Measurements from ENCODE around the gene NEK9. TPM values are rescaled to one million over a fixed set of nuclear protein-coding genes. Genes with fewer than 3 reads are reported as not detected.

NEK9 gene
- total and polyA plus RNA-seq, 9 of the 15 experiments (the other 6 are each of a cell fraction or from before 2014, with no cell fraction given), result 2.8 to 39.6 (median 19.8) TPM

- TF ChIP-seq EGR1 (conservative IDR thresholded peaks at IDR 0.05) (no peak), DNMT1 (IDR thresholded peaks at IDR 0.05) (no peak), ESRRB (CRISPR knock-in tag; IDR thresholded peaks at IDR 0.05; ENCODE audit: borderline replicate concordance) (no peak), SMARCC2 (IDR thresholded peaks at IDR 0.05; ENCODE audit: low read depth) (no peak), SMAD1 (IDR thresholded peaks at IDR 0.05; ENCODE audit: low read depth, low read length, partially characterized antibody) (no peak), ZBED1 (IDR thresholded peaks at IDR 0.05) (no peak)
- TF ChIP-seq, protein P1, sequence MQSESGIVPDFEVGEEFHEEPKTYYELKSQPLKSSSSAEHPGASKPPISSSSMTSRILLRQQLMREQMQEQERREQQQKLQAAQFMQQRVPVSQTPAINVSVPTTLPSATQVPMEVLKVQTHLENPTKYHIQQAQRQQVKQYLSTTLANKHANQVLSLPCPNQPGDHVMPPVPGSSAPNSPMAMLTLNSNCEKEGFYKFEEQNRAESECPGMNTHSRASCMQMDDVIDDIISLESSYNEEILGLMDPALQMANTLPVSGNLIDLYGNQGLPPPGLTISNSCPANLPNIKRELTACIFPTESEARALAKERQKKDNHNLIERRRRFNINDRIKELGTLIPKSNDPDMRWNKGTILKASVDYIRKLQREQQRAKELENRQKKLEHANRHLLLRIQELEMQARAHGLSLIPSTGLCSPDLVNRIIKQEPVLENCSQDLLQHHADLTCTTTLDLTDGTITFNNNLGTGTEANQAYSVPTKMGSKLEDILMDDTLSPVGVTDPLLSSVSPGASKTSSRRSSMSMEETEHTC (IDR thresholded peaks at IDR 0.05), result no peak
- TF ChIP-seq, protein P2, sequence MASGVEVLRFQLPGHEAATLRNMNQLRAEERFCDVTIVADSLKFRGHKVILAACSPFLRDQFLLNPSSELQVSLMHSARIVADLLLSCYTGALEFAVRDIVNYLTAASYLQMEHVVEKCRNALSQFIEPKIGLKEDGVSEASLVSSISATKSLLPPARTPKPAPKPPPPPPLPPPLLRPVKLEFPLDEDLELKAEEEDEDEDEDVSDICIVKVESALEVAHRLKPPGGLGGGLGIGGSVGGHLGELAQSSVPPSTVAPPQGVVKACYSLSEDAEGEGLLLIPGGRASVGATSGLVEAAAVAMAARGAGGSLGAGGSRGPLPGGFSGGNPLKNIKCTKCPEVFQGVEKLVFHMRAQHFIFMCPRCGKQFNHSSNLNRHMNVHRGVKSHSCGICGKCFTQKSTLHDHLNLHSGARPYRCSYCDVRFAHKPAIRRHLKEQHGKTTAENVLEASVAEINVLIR (CRISPR knock-in tag; IDR thresholded peaks at IDR 0.05), result no peak
- Histone ChIP-seq H3K9me3 (replicated peaks; ENCODE audit: control insufficient read depth, insufficient read depth, low read depth, low read length) (no peaks in the 10 kb centered on the region), H3K36me3 (ENCODE audit: control insufficient read depth, insufficient read depth, low read length) (peaks cover 4% of the 10 kb centered on the region; the same call in 1 of the 3 replicates), H3K9me1 (ENCODE audit: control insufficient read depth, insufficient read depth, low read length) (no peaks in the 10 kb centered on the region), H3K9ac (ENCODE audit: insufficient read depth in 1 of 2, low read depth in 2 of 2, low read length in 2 of 2) (no peak overlapping the region), H2AFZ (ENCODE audit: low read depth, low read length) (no peak overlapping the region), H3K27ac (ENCODE audit: extremely low read depth, low read depth, low read length) (no peak overlapping the region), H4K20me1 (replicated peaks; ENCODE audit: control insufficient read depth, insufficient read depth, low read length) (peaks cover 22% of the 10 kb centered on the region; the same call in 1 of the 2 replicates), H3K79me2 (ENCODE audit: control insufficient read depth, insufficient read depth, low read length) (peaks cover 81% of the 10 kb centered on the region), H3K4me3 (no peak overlapping the region), H3K4me1 (replicated peaks in 1 of 2; ENCODE audit: control insufficient read depth in 2 of 2, insufficient read depth in 2 of 2, low read length in 2 of 2) (peaks cover 0 to 12% of the 10 kb centered on the region in 2 experiments; a peak in 2 of 5 replicates), H3K27me3 (ENCODE audit: control insufficient read depth in 2 of 2, insufficient read depth in 2 of 2, low read length in 2 of 2) (no peaks in the 10 kb centered on the region), H3K4me2 (ENCODE audit: insufficient read depth, low read length) (no peak overlapping the region)
- WGBS (ENCODE audit: insufficient coverage, low coverage, missing lambda C conversion rate), result 90% methylated on average over 1 of the region's 1 CpG
- in situ Hi-C loops (cut with MboI) (no loop called here), intact Hi-C loops (cut with micrococcal nuclease) (no loop called here)
- FAIRE-seq (no peak), ATAC-seq (no peak), DNase-seq (ENCODE audit: extremely low read depth in 1 of 4, low spot score in 3 of 4) (no peak)
- ChIA-PET CTCF (ENCODE audit: low intra/inter-chr PET ratio) (no interaction called here), POLR2A (interaction anchor here (0.7 kb wide), 1 partner anchor 20 kb away, joined by 3 read pairs; no protein-coding TSS in a partner anchor)
- BruUV-seq (replicated peaks), result no TSS peak
Measured at GRCh38 chr14:75164809-75165208, 38.0 kb upstream of the NEK9 start.
